ENCODE results near the gene SH3RF3. TPM values are rescaled to one million over a fixed set of nuclear protein-coding genes. Genes with fewer than 3 reads are reported as not detected.

SH3RF3 gene
- total RNA-seq, 1 experiment from 2014 or later = 1.0 TPM

DNA sequence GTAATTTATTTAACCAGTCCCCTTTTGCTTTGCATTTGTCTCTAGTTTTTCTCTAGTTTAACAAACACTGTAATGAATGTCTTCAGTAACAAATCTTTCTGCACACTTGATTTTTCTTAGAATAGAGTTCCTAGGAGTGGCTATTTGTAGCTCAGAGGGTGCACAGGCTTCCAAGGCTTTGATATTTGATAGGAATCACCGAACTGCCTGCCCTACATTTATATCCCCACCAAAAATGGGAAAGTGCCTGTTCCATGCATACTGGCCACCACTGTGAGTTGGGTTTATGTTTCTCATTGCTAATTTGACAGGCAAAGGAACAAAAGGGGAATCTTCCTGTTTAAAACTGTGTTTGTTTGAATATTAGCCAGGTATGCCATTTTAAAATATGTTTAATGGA lies 238.7 kb downstream of the SH3RF3 start:
- POLR2A ChIA-PET = no interaction called here
- no peaks in the 10 kb centered on the region for H3K36me3 Mint-ChIP-seq
- no peak for ATAC-seq
- H3K4me1 Mint-ChIP-seq = no peaks in the 10 kb centered on the region
- H3K27ac Mint-ChIP-seq = no peak overlapping the region
- CTCF ChIA-PET = no interaction called here
- H3K27me3 Mint-ChIP-seq (ENCODE audit: low read depth) = no peaks in the 10 kb centered on the region
- TF ChIP-seq ERG (CRISPR knock-in tag; IDR thresholded peaks at IDR 0.05) = no peak
- TF ChIP-seq, protein P1, sequence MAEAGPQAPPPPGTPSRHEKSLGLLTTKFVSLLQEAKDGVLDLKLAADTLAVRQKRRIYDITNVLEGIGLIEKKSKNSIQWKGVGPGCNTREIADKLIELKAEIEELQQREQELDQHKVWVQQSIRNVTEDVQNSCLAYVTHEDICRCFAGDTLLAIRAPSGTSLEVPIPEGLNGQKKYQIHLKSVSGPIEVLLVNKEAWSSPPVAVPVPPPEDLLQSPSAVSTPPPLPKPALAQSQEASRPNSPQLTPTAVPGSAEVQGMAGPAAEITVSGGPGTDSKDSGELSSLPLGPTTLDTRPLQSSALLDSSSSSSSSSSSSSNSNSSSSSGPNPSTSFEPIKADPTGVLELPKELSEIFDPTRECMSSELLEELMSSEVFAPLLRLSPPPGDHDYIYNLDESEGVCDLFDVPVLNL (CRISPR knock-in tag; IDR thresholded peaks at IDR 0.05; ENCODE audit: borderline replicate concordance, low read depth) = no peak
- TF ChIP-seq USF2 (CRISPR knock-in tag; IDR thresholded peaks at IDR 0.05) = no peak
- TF ChIP-seq FOXP1 (CRISPR knock-in tag; IDR thresholded peaks at IDR 0.05; ENCODE audit: borderline replicate concordance) = no peak
- TF ChIP-seq, protein P2, sequence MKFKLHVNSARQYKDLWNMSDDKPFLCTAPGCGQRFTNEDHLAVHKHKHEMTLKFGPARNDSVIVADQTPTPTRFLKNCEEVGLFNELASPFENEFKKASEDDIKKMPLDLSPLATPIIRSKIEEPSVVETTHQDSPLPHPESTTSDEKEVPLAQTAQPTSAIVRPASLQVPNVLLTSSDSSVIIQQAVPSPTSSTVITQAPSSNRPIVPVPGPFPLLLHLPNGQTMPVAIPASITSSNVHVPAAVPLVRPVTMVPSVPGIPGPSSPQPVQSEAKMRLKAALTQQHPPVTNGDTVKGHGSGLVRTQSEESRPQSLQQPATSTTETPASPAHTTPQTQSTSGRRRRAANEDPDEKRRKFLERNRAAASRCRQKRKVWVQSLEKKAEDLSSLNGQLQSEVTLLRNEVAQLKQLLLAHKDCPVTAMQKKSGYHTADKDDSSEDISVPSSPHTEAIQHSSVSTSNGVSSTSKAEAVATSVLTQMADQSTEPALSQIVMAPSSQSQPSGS (CRISPR knock-in tag; IDR thresholded peaks at IDR 0.05; ENCODE audit: borderline replicate concordance, low read depth) = no peak
- no peak for TF ChIP-seq GABPB1 (CRISPR knock-in tag; IDR thresholded peaks at IDR 0.05)
- no peak for TF ChIP-seq CREB1 (CRISPR knock-in tag; IDR thresholded peaks at IDR 0.05)
- TF ChIP-seq IRF2 (CRISPR knock-in tag; IDR thresholded peaks at IDR 0.05; ENCODE audit: borderline replicate concordance, low read depth) = no peak
- TF ChIP-seq, protein P3, sequence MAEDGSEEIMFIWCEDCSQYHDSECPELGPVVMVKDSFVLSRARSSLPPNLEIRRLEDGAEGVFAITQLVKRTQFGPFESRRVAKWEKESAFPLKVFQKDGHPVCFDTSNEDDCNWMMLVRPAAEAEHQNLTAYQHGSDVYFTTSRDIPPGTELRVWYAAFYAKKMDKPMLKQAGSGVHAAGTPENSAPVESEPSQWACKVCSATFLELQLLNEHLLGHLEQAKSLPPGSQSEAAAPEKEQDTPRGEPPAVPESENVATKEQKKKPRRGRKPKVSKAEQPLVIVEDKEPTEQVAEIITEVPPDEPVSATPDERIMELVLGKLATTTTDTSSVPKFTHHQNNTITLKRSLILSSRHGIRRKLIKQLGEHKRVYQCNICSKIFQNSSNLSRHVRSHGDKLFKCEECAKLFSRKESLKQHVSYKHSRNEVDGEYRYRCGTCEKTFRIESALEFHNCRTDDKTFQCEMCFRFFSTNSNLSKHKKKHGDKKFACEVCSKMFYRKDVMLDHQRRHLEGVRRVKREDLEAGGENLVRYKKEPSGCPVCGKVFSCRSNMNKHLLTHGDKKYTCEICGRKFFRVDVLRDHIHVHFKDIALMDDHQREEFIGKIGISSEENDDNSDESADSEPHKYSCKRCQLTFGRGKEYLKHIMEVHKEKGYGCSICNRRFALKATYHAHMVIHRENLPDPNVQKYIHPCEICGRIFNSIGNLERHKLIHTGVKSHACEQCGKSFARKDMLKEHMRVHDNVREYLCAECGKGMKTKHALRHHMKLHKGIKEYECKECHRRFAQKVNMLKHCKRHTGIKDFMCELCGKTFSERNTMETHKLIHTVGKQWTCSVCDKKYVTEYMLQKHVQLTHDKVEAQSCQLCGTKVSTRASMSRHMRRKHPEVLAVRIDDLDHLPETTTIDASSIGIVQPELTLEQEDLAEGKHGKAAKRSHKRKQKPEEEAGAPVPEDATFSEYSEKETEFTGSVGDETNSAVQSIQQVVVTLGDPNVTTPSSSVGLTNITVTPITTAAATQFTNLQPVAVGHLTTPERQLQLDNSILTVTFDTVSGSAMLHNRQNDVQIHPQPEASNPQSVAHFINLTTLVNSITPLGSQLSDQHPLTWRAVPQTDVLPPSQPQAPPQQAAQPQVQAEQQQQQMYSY (CRISPR knock-in tag; IDR thresholded peaks at IDR 0.05) = no peak
- no peak for TF ChIP-seq ELF4 (CRISPR knock-in tag; IDR thresholded peaks at IDR 0.05; ENCODE audit: low read depth)
- TF ChIP-seq SMAD3 (CRISPR knock-in tag; IDR thresholded peaks at IDR 0.05; ENCODE audit: borderline replicate concordance) = no peak
- no peaks in the 10 kb centered on the region for H3K9me3 Mint-ChIP-seq
- DNase-seq (ENCODE audit: low spot score) = no peak
- H3K4me3 Mint-ChIP-seq = no peak overlapping the region

GRCh38 chr2:109368798-109369197 lies 239.8 kb downstream of the SH3RF3 start:
- ChIA-PET POLR2A (no interaction called here), CTCF (no interaction called here)
- Mint-ChIP-seq H3K9me3 (no peaks in the 10 kb centered on the region), H3K27me3 (ENCODE audit: low read depth) (no peaks in the 10 kb centered on the region), H3K27ac (no peak overlapping the region), H3K36me3 (no peaks in the 10 kb centered on the region), H3K4me3 (no peak overlapping the region), H3K4me1 (no peaks in the 10 kb centered on the region)
- peak; percentile 20; the same call in 1 of the 2 replicates for ATAC-seq
- DNase-seq (ENCODE audit: low spot score) = no peak
- TF ChIP-seq OVOL2 (CRISPR knock-in tag; IDR thresholded peaks at IDR 0.05; ENCODE audit: borderline replicate concordance) (no peak), JUN (CRISPR knock-in tag; IDR thresholded peaks at IDR 0.05) (no peak), ZNF219 (CRISPR knock-in tag; IDR thresholded peaks at IDR 0.05; ENCODE audit: borderline replicate concordance) (no peak)
- TF ChIP-seq, protein P4, sequence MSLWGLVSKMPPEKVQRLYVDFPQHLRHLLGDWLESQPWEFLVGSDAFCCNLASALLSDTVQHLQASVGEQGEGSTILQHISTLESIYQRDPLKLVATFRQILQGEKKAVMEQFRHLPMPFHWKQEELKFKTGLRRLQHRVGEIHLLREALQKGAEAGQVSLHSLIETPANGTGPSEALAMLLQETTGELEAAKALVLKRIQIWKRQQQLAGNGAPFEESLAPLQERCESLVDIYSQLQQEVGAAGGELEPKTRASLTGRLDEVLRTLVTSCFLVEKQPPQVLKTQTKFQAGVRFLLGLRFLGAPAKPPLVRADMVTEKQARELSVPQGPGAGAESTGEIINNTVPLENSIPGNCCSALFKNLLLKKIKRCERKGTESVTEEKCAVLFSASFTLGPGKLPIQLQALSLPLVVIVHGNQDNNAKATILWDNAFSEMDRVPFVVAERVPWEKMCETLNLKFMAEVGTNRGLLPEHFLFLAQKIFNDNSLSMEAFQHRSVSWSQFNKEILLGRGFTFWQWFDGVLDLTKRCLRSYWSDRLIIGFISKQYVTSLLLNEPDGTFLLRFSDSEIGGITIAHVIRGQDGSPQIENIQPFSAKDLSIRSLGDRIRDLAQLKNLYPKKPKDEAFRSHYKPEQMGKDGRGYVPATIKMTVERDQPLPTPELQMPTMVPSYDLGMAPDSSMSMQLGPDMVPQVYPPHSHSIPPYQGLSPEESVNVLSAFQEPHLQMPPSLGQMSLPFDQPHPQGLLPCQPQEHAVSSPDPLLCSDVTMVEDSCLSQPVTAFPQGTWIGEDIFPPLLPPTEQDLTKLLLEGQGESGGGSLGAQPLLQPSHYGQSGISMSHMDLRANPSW (CRISPR knock-in tag; conservative IDR thresholded peaks at IDR 0.05; ENCODE audit: low read depth) = no peak
- TF ChIP-seq, protein P2 (CRISPR knock-in tag; IDR thresholded peaks at IDR 0.05; ENCODE audit: borderline replicate concordance, low read depth) = no peak
- TF ChIP-seq, protein P5, sequence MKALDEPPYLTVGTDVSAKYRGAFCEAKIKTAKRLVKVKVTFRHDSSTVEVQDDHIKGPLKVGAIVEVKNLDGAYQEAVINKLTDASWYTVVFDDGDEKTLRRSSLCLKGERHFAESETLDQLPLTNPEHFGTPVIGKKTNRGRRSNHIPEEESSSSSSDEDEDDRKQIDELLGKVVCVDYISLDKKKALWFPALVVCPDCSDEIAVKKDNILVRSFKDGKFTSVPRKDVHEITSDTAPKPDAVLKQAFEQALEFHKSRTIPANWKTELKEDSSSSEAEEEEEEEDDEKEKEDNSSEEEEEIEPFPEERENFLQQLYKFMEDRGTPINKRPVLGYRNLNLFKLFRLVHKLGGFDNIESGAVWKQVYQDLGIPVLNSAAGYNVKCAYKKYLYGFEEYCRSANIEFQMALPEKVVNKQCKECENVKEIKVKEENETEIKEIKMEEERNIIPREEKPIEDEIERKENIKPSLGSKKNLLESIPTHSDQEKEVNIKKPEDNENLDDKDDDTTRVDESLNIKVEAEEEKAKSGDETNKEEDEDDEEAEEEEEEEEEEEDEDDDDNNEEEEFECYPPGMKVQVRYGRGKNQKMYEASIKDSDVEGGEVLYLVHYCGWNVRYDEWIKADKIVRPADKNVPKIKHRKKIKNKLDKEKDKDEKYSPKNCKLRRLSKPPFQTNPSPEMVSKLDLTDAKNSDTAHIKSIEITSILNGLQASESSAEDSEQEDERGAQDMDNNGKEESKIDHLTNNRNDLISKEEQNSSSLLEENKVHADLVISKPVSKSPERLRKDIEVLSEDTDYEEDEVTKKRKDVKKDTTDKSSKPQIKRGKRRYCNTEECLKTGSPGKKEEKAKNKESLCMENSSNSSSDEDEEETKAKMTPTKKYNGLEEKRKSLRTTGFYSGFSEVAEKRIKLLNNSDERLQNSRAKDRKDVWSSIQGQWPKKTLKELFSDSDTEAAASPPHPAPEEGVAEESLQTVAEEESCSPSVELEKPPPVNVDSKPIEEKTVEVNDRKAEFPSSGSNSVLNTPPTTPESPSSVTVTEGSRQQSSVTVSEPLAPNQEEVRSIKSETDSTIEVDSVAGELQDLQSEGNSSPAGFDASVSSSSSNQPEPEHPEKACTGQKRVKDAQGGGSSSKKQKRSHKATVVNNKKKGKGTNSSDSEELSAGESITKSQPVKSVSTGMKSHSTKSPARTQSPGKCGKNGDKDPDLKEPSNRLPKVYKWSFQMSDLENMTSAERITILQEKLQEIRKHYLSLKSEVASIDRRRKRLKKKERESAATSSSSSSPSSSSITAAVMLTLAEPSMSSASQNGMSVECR (CRISPR knock-in tag; IDR thresholded peaks at IDR 0.05; ENCODE audit: borderline replicate concordance) = no peak

Measured in WTC11 (cell line).